T-helper 22 cell (primary cell): ENCODE data around the gene HSF4.

Source experiments
- DNase-seq: peaks from one replicate; pipeline ENCODE4 v3.0.0-alpha.2; 2020; ENCODE audit warnings: low read depth

Gene HSF4

GRCh38 chr16:67166598-67167168 is 2.1 kb downstream of the HSF4 start:
- DNase-seq: no peak

GRCh38 chr16:67167588-67167987 is 3.0 kb downstream of the HSF4 start:
- no peak for DNase-seq

- DNase-seq: no peak
Measured at GRCh38 chr16:67169011-67169451, 4.5 kb downstream of the HSF4 start.

- no peak for DNase-seq
Measured at GRCh38 chr16:67169642-67170167, 5.2 kb downstream of the HSF4 start.

- no peak for DNase-seq
Measured at GRCh38 chr16:67170168-67170948, 5.8 kb downstream of the HSF4 start, which contains the start of gene NOL3. NOL3 (plus strand) TSS chr16:67170538.

GRCh38 chr16:67170949-67171649 is 6.6 kb downstream of the HSF4 start:
- DNase-seq: no peak

GRCh38 chr16:67173323-67173722 is 8.8 kb downstream of the HSF4 start:
- no peak for DNase-seq

DNA sequence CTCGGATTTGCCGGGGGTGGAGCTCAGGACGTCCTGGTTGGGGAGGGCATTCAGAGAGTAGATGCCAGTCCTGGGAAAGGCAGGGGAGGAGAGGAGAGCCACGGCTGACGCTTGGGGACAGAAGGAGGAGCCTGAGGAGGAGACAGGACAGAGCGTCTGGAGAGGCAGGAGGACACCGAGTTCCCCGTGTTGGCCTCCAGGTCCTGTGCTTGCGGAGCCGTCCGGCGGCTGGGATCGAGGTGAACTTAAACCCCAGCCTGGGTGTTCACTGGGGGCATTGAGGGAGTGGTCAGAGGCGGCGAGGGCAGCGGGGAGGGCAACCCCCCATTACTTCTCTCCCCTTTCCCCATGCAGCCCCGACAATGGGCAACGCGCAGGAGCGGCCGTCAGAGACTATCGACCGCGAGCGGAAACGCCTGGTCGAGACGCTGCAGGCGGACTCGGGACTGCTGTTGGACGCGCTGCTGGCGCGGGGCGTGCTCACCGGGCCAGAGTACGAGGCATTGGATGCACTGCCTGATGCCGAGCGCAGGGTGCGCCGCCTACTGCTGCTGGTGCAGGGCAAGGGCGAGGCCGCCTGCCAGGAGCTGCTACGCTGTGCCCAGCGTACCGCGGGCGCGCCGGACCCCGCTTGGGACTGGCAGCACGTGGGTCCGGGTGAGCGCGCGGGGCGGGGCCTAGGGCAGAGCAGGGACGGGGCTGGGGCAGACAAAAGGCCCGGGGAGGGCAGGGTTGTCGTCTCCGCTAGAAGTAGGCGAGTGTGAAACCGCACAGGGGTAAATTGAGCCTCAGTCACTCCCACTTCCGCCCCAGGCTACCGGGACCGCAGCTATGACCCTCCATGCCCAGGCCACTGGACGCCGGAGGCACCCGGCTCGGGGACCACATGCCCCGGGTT is 9.5 kb downstream of the HSF4 start:
- peak; percentile 58 for DNase-seq

GRCh38 chr16:67174706-67175231 is 10.2 kb downstream of the HSF4 start:
- no peak for DNase-seq

GRCh38 chr16:67176662-67177061 is 12.1 kb downstream of the HSF4 start:
- no peak for DNase-seq

- DNase-seq: peak; percentile 57
Measured at GRCh38 chr16:67177743-67178699, 13.5 kb downstream of the HSF4 start.

- DNase-seq: no peak
Measured at GRCh38 chr16:67179421-67180080, 15.0 kb downstream of the HSF4 start.

DNA sequence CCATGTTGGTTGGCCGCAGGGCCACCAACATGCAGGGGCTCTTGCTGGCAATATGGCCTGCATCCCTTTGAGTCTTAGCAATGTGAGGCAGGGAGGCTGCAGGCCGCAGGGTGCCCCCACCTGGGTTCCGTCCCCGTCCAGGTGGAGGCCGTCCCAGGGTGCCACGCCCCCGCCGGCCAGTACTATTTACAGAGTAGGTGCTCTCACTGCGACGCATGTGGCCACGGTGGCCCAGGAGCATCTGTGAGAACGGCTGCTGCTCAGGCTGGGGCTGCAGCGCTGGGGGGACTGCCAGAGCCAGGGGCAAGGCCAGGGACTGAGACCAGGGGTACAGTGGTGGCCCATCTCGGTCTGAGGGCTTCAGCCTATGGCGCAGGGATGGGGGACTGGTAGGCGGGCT is 15.6 kb downstream of the HSF4 start:
- DNase-seq: no peak

DNA sequence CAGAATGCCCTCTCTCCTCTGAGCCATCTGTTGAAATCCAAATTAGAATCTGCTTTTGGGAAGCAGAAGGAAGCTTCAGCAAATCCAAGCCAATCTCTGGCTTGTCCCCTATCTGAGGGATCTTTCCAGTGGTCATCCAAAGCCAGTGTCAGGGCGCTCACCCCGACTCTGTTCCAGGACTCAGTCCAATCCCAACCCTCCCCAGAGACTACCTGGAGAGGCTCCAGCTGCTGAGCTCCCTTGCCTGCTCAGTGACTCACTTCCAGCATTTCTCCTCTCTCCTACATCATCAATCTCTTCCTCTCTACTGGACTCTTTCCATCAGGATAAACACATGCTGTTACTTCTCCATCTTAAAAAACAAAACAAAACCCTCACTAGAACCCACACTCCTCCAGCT is 16.8 kb downstream of the HSF4 start:
- no peak for DNase-seq

DNA sequence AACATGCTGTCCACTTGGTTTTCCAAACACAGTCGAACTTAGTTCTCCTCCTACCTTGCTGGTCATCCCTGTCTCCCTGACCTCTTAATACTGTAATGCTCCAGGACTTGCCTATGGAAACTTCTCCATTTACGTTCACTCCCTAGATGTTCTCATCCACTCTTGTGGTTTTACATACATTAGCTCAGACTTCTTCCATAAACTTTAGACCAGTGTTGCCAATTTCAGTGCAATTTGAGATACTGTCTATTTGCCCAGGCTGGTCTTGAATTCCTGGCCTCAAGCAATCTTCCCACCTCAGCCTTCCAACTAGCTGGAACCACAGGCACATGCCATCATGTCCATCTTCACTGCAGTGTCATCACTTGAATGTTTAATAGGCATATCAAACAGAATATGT is 17.7 kb downstream of the HSF4 start:
- no peak for DNase-seq

GRCh38 chr16:67183284-67183626 is 18.7 kb downstream of the HSF4 start:
- DNase-seq: no peak

- DNase-seq: peak; percentile 93
Measured at GRCh38 chr16:67183627-67184452, 19.3 kb downstream of the HSF4 start, which contains the start of gene MATCAP1. MATCAP1 (minus strand) TSS chr16:67183963; CDS start chr16:67180610, 3,353 bp downstream.

DNA sequence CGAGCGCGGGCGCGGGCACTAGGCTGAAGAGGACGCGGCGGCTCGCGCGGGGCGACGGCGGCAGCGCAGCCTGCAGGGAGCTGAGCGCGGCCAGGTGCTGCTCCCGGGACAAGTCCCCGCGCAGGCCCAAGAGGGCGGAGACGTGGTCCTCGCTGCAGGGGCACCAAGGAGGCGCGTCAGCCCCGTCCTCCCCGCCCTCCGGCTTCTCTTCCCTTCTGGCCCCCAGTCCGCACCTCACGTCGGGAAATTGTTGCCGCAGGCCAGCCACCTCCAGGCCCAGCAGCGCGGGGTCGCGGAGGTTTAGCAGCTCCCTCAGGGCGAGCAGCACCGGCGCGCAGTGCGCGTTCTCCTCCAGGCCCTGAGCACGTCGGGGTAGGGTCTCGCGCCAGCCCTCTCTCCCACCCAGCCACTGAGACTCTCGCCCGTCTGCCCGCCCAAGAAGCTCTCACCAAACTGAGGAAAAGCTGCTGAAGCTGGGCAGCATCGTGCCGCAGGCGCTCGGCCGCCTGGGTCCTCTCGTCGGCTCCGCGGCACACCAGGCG is 20.0 kb downstream of the HSF4 start:
- no peak for DNase-seq
